ENCODE data around the gene CHGA. TPM values are rescaled to one million over a fixed set of nuclear protein-coding genes. Genes with fewer than 3 reads are reported as not detected.

Gene CHGA
- total and polyA plus RNA-seq, 4 experiments from 2014 or later = not detected

DNA sequence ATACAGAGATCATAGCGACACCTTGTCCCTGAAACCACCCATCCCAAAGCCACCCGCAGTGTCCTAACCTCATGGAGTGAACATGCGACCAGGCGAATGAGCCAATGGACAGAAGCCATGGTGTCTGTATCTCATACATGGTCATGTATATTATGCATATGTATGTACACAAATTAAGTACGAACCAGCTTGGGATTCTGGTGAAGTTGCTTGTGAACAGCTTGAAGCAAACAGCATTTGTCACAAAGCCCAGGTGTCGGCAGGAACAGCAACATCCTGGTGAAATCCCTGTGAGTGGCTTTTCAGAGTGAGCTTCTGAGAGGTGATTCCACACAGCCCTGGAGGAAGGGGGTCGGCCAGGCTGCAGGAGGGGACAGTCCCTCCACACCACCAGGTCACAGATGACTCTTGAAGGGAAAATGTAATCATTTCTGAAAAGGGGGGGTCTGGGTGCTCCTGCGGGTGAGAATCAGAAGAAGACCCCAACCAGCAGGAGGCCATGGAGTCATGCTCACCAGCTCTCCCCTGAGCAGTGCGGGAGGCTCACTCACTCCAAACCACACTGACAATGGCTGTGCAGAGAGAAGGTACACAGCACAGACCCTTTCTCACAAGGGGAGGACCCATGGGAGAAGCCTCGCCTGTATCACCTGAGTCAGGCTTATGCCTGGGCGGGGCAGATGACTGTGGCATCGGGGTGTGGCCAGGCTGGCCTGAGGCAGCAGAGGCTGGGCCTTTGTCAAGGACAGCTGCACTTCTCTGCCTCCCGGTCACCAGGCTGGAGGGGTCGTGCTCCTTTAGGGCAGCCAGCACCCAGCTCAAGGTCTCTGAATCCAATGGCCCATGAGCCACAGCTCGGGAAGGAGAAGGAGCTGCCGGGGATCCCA, 14.3 kb downstream of the CHGA start:
- Histone ChIP-seq H3K4me1 (ENCODE audit: insufficient read depth, low read length) (no peaks in the 10 kb centered on the region), H3K9me3 (ENCODE audit: control insufficient read depth in 1 of 2, low read length in 2 of 2) (no peaks in the 10 kb centered on the region), H3K4me3 (ENCODE audit: low read length in 2 of 2) (no peak overlapping the region), H3K27me3 (ENCODE audit: insufficient read depth, low read length) (no peaks in the 10 kb centered on the region), H3K27ac (ENCODE audit: low read depth, low read length) (no peak overlapping the region), H3K36me3 (ENCODE audit: insufficient read depth, low read length) (no peaks in the 10 kb centered on the region)
- Mint-ChIP-seq H3K36me3 (peaks cover 11 to 17% of the 10 kb centered on the region in 2 donors), H3K27ac (peak overlapping the region in 1 of 7 donors; percentile 36), H3K4me3 (no peak overlapping the region), H3K9me3 (no peaks in the 10 kb centered on the region), H3K4me1 (no peaks in the 10 kb centered on the region), H3K27me3 (no peaks in the 10 kb centered on the region)
- DNase-seq = no peak
- intact Hi-C loops (cut with micrococcal nuclease) = no loop called here
- ChIA-PET POLR2A (ENCODE audit: partially characterized antibody) (no interaction called here), CTCF (ENCODE audit: partially characterized antibody) (no interaction called here)

DNA sequence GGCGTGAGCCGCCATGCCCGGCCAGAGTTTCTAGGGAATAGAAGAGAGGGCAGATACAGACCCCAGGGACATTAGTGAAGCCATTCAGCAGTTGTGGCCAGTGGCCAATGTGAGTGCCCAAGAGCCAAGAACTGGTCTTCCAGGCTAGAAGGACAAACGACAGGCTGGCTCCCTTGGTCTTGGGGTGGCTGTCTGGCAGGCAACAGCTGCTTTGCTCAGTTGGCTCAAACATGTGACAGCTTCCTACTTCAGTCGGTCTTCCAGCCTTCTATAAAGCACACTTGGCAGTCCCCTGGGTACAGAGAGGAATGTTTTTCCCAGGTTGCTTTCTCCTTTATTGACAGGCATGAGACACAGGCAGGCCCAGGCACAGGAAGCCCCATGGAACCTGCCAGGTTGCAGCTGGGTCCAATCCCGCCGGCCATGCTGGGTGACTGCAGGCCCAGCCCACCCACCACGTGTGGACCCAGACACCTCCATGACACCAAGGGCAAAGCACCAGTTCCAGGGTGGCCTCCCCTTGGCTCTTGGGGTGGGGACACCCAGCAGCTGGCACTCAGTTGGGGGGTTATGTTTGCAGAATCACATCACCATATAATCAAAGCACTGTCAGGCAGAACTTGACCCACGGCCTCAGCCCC, 15.4 kb downstream of the CHGA start:
- Mint-ChIP-seq H3K27me3 (no peaks in the 10 kb centered on the region), H3K9me3 (no peaks in the 10 kb centered on the region), H3K4me3 (no peak overlapping the region), H3K4me1 (no peaks in the 10 kb centered on the region), H3K27ac (no peak overlapping the region), H3K36me3 (peaks cover 11 to 27% of the 10 kb centered on the region in 2 donors)
- Histone ChIP-seq H3K4me1 (ENCODE audit: insufficient read depth, low read length) (no peaks in the 10 kb centered on the region), H3K9me3 (ENCODE audit: control insufficient read depth in 1 of 2, low read length in 2 of 2) (no peaks in the 10 kb centered on the region), H3K4me3 (ENCODE audit: low read length in 2 of 2) (no peak overlapping the region), H3K27ac (ENCODE audit: low read depth, low read length) (no peak overlapping the region), H3K36me3 (ENCODE audit: insufficient read depth, low read length) (no peaks in the 10 kb centered on the region), H3K27me3 (ENCODE audit: insufficient read depth, low read length) (no peaks in the 10 kb centered on the region)
- no peak for DNase-seq
- intact Hi-C loops (cut with micrococcal nuclease) = no loop called here
- ChIA-PET POLR2A (ENCODE audit: partially characterized antibody) (no interaction called here), CTCF (ENCODE audit: partially characterized antibody) (no interaction called here)

DNA sequence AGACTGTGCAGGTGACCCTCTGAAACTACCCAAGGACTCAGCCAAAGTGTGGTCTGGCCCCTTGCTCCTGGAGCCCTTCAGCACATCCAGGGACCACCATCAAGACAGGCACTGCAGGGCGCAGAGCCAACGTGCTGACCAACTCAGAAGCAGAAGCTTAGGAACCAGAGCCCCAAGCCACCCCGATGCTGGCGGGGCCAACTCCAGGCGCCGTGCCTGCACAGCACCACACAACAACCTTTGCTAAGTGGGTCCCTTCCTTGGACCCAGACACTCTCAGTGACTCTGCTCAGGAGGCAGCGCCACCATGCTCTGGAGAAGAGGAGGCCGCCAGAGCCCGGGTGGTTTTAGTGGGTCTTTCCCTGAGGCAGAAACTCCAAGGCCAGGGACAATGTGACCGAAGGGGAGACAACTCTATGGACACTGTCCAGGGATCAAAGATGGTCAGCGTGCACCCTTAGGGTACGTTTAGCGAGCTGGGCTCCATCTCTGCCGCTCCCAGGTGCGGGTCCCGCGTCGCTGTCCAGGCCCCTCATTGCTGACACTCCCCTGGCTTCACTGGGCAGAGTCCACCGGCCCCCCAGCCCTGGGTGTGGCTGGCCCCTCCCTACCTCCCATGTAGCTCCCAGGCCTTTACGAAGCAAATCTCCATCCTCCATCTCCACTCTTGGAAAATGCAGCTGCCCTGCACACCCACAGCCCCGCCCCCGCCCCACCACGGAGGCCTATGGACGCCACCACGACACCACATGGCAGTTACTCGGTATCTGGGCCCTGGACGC, 16.1 kb downstream of the CHGA start:
- ChIA-PET POLR2A (ENCODE audit: partially characterized antibody) (no interaction called here), CTCF (ENCODE audit: partially characterized antibody) (no interaction called here)
- no peak overlapping the region for H3K4me3 ChIP-seq (ENCODE audit: low read length in 2 of 2)
- Mint-ChIP-seq H3K9me3 (no peaks in the 10 kb centered on the region), H3K27ac (no peak overlapping the region), H3K4me1 (no peaks in the 10 kb centered on the region), H3K36me3 (peaks cover 11 to 27% of the 10 kb centered on the region in 2 donors), H3K27me3 (no peaks in the 10 kb centered on the region), H3K4me3 (no peak overlapping the region)
- intact Hi-C loops (cut with micrococcal nuclease) = no loop called here
- no peaks in the 10 kb centered on the region for H3K9me3 ChIP-seq (ENCODE audit: control insufficient read depth in 1 of 2, low read length in 2 of 2)
- no peaks in the 10 kb centered on the region for H3K27me3 ChIP-seq (ENCODE audit: insufficient read depth, low read length)
- no peaks in the 10 kb centered on the region for H3K4me1 ChIP-seq (ENCODE audit: insufficient read depth, low read length)
- no peak for DNase-seq
- no peaks in the 10 kb centered on the region for H3K36me3 ChIP-seq (ENCODE audit: insufficient read depth, low read length)
- H3K27ac ChIP-seq (ENCODE audit: low read depth, low read length) = no peak overlapping the region

DNA sequence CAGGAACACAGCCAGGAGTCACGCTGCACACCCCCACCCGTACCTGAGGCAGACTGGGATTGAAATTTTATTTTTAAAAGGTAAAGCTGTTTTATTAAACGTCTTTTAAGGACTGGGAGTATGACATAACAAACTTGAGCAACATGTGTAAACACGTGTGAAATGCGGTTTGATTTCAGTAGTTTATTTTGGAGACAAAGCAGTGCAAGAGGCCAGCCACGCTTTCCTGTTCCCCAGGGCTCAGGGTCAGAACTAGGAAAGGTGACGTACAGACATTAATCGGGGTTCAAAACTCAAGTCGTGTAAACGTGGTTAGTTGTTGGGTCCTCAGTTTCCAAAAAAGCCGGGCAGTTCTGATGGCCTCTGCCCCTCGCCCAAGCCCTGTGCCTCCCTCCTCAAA, 16.7 kb downstream of the CHGA start:
- H3K4me1 ChIP-seq (ENCODE audit: insufficient read depth, low read length) = no peaks in the 10 kb centered on the region
- H3K36me3 Mint-ChIP-seq = peaks cover 17 to 33% of the 10 kb centered on the region in 2 donors
- intact Hi-C loops (cut with micrococcal nuclease) = no loop called here
- no peaks in the 10 kb centered on the region for H3K27me3 ChIP-seq (ENCODE audit: insufficient read depth, low read length)
- ChIA-PET POLR2A (ENCODE audit: partially characterized antibody) (no interaction called here), CTCF (ENCODE audit: partially characterized antibody) (no interaction called here)
- H3K36me3 ChIP-seq (ENCODE audit: insufficient read depth, low read length) = peaks cover 5% of the 10 kb centered on the region
- no peaks in the 10 kb centered on the region for H3K27me3 Mint-ChIP-seq
- no peaks in the 10 kb centered on the region for H3K9me3 ChIP-seq (ENCODE audit: control insufficient read depth in 1 of 2, low read length in 2 of 2)
- no peak overlapping the region for H3K27ac Mint-ChIP-seq
- no peak for DNase-seq
- H3K4me1 Mint-ChIP-seq = no peaks in the 10 kb centered on the region
- H3K27ac ChIP-seq (ENCODE audit: low read depth, low read length) = no peak overlapping the region
- H3K4me3 ChIP-seq (ENCODE audit: low read length in 2 of 2) = no peak overlapping the region
- H3K9me3 Mint-ChIP-seq = no peaks in the 10 kb centered on the region
- H3K4me3 Mint-ChIP-seq = no peak overlapping the region

DNA sequence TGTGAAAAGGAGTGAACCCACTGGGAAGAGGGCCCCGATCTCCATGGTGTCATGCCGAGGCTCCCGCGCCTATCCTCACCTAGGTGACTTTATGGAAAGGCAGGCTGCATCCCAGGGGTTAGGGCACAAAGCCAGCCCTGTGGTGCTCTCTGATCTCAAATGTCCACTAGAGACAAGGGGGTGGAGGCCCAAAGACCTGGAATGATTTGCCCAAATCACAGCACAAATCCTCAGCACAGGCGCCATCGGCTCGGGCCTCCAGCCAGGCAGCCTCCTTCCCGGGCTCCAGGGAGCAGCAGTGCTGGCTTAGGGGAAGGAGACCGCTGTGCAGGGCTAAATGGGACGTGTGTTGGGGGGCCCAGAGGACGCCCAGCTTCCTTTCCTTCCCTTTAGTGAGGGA, 17.6 kb downstream of the CHGA start:
- Histone ChIP-seq H3K27ac (ENCODE audit: low read depth, low read length) (no peak overlapping the region), H3K4me1 (ENCODE audit: insufficient read depth, low read length) (no peaks in the 10 kb centered on the region), H3K4me3 (ENCODE audit: low read length in 2 of 2) (no peak overlapping the region), H3K36me3 (ENCODE audit: insufficient read depth, low read length) (peaks cover 5% of the 10 kb centered on the region), H3K27me3 (ENCODE audit: insufficient read depth, low read length) (no peaks in the 10 kb centered on the region), H3K9me3 (ENCODE audit: control insufficient read depth in 1 of 2, low read length in 2 of 2) (no peaks in the 10 kb centered on the region)
- H3K4me3 Mint-ChIP-seq = no peak overlapping the region
- ChIA-PET POLR2A (ENCODE audit: partially characterized antibody) (no interaction called here), CTCF (ENCODE audit: partially characterized antibody) (no interaction called here)
- H3K27me3 Mint-ChIP-seq = no peaks in the 10 kb centered on the region
- H3K36me3 Mint-ChIP-seq = peaks cover 18 to 33% of the 10 kb centered on the region in 2 donors
- intact Hi-C loops (cut with micrococcal nuclease) = no loop called here
- H3K9me3 Mint-ChIP-seq = no peaks in the 10 kb centered on the region
- H3K27ac Mint-ChIP-seq = no peak overlapping the region
- no peak for DNase-seq
- no peaks in the 10 kb centered on the region for H3K4me1 Mint-ChIP-seq

DNA sequence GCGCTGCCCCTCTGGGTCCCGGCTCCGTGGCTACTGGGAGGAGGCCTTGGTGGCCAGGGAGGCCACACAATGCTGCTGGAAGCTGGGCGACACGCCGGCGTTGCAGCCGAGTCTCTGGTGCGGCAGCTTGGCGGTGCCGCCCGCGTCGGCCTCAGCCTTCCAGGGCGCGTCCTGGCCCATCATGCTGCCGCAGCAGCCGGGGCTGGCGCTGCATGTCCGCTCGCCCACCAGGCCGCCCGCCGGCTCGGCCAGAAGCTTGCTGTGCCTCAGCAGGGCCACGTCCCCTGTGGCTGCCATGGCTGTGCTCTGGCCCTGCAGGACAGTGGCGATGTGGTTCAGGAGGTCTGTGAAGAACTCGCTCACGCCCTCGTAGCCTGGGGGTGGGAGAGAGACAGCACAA, 18.6 kb downstream of the CHGA start:
- H3K9me3 ChIP-seq (ENCODE audit: control insufficient read depth in 1 of 2, low read length in 2 of 2) = no peaks in the 10 kb centered on the region
- H3K36me3 Mint-ChIP-seq = peaks cover 21 to 35% of the 10 kb centered on the region in 2 donors
- intact Hi-C loops (cut with micrococcal nuclease) = no loop called here
- ChIA-PET POLR2A (ENCODE audit: partially characterized antibody) (no interaction called here), CTCF (ENCODE audit: partially characterized antibody) (interaction anchor here (1.0 to 1.2 kb wide), 2 partner anchors 11 to 14 kb away, joined by 5 read pairs; no protein-coding TSS in a partner anchor)
- no peak for DNase-seq
- no peaks in the 10 kb centered on the region for H3K27me3 ChIP-seq (ENCODE audit: insufficient read depth, low read length)
- no peak overlapping the region for H3K27ac ChIP-seq (ENCODE audit: low read depth, low read length)
- no peak overlapping the region for H3K4me3 ChIP-seq (ENCODE audit: low read length in 2 of 2)
- H3K4me1 ChIP-seq (ENCODE audit: insufficient read depth, low read length) = no peaks in the 10 kb centered on the region
- H3K36me3 ChIP-seq (ENCODE audit: insufficient read depth, low read length) = peaks cover 5% of the 10 kb centered on the region
- H3K9me3 Mint-ChIP-seq = no peaks in the 10 kb centered on the region
- no peaks in the 10 kb centered on the region for H3K27me3 Mint-ChIP-seq
- H3K4me3 Mint-ChIP-seq = no peak overlapping the region
- H3K27ac Mint-ChIP-seq = no peak overlapping the region
- H3K4me1 Mint-ChIP-seq = no peaks in the 10 kb centered on the region

DNA sequence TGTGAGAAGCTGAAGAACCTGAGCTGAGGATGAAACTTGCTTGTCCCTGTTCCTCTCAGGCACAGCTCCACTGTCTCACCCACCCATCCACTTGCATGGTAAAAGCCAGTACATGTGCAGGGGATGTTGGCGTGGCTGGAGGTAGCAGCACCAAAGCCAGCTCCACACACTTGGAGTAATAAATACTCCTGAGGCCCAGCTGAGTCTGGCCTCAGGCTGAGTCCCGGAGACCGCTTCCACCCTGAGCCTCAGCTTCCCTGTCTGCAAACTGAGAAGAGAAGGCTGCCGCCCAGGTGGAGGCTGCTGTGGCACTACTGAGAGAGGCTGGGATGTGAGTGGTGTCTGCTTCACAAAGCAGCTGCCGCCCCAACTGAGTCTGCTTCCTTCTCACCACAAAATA, 19.2 kb downstream of the CHGA start:
- ChIA-PET CTCF (ENCODE audit: partially characterized antibody) (interaction anchor here (1.0 to 1.2 kb wide), 2 partner anchors 10 to 13 kb away, joined by 5 read pairs; no protein-coding TSS in a partner anchor), POLR2A (ENCODE audit: partially characterized antibody) (no interaction called here)
- intact Hi-C loops (cut with micrococcal nuclease) = no loop called here
- Mint-ChIP-seq H3K9me3 (peaks cover 0 to 2% (median 0%) of the 10 kb centered on the region in 8 donors), H3K4me1 (no peaks in the 10 kb centered on the region), H3K4me3 (no peak overlapping the region), H3K36me3 (peaks cover 16 to 33% of the 10 kb centered on the region in 2 donors), H3K27me3 (no peaks in the 10 kb centered on the region), H3K27ac (no peak overlapping the region)
- H3K4me1 ChIP-seq (ENCODE audit: insufficient read depth, low read length) = no peaks in the 10 kb centered on the region
- H3K36me3 ChIP-seq (ENCODE audit: insufficient read depth, low read length) = peaks cover 5% of the 10 kb centered on the region
- no peak for DNase-seq
- H3K27ac ChIP-seq (ENCODE audit: low read depth, low read length) = no peak overlapping the region
- H3K27me3 ChIP-seq (ENCODE audit: insufficient read depth, low read length) = no peaks in the 10 kb centered on the region
- H3K9me3 ChIP-seq (ENCODE audit: control insufficient read depth in 1 of 2, low read length in 2 of 2) = no peaks in the 10 kb centered on the region
- H3K4me3 ChIP-seq (ENCODE audit: low read length in 2 of 2) = no peak overlapping the region
